GM11168 (cell line): ENCODE data around the gene ARSG.
"Not testable (repeated sequence)": the region's sequence is repeated elsewhere in the genome, so short reads cannot be mapped to it uniquely, and the experiment has no call there.

ENCODE experiments used
- in situ Hi-C: fragments of 300-500 bp; cut with MboI; formaldehyde crosslinking; loops from one replicate; pipeline ENCODE4 v1.12.0; 2022; ENCODE audit warnings: low sequenced_read_pairs; ENCODE audit not compliant: unreplicated experiment

The ARSG gene

DNA sequence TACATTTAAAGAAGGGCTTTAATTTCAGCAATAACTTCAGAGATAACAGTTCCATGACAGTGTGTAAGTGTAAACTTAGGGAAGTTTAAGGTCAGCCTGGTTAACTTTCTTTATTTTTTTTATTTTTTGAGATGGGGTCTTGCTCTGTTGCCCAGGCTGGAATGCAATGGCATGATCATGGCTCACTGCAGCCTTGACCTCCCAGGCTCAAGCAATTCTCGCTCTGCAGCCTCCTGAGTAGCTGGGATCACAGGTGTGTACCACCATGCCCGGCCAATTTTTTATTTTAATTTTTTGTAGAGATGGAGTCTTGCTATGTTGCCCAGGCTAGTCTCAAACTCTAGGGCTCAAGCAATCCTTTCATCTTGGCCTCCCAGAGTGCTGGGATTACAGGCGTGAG lies 15.0 kb upstream of the ARSG start:
- in situ Hi-C loops, result not testable (repeated sequence)

DNA sequence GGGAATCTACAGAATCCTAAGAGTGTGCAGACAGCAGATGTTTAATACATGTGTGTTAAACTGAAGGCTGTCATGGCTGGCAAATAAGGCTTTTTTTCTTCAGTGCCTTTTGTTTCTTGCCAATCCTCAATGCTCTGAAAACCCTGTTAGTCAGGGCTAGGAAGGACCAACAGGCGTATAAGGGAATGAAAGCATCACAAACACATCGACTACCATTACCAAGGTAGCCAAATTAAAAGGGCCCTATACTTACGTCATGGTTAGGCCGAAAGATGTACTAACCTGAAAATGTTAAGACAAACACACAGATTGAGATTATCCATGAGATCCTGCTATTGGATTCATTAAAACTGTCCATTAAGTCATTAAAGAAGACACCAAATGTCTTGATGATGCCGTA lies 13.5 kb upstream of the ARSG start:
- in situ Hi-C loops, result no loop called here

DNA sequence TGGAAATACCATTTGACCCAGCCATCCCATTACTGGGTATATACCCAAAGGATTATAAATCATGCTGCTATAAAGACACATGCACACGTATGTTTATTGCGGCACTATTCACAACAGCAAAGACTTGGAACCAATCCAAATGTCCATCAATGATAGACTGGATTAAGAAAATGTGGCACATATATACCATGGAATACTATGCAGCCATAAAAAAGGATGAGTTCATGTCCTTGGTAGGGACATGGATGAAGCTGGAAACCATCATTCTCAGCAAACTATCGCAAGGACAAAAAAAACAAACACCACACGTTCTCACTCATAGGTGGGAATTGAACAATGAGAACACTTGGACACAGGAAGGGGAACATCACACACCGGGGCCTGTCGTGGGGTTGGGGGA lies 9.3 kb upstream of the ARSG start:
- in situ Hi-C loops, result not testable (repeated sequence)

DNA sequence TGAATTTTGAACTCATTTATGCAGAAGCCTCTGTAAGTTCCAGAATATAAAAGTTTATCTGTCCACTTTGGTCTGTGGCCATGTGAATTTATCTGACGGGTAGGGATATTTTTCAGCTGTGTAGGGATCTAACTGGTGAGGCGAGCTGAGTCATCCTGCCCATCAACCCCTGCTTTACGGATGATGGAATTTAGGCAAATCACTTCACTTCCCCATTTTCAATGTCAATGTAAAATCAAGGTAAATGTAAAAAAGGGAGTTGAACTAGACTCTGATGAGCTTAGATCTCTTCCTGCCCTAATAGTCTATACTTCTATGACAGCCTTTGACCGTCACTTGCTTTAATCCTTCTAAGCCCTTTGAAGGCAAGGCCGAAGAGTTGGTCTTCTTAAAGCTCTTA lies 2.9 kb upstream of the ARSG start:
- in situ Hi-C loops, result no loop called here

DNA sequence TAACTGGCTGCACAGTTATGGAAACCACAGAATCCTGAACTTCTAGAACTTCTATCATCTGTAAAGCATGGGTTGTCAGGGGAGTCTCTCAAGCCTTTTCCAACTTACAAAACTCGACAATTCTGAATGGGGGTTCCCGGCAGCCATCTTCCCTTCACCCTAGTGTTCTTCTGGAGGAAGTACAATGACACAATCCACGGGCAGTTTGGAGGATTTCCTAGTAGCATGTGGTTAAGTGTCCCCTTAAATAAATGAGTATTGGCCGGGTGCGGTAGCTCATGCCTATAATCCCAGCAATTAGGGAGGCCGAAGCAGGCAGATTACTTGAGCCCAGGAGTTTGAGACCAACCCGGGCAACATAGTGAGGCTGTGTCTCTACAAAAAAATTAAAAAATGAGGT lies 2.5 kb upstream of the ARSG start:
- in situ Hi-C loops, result no loop called here

DNA sequence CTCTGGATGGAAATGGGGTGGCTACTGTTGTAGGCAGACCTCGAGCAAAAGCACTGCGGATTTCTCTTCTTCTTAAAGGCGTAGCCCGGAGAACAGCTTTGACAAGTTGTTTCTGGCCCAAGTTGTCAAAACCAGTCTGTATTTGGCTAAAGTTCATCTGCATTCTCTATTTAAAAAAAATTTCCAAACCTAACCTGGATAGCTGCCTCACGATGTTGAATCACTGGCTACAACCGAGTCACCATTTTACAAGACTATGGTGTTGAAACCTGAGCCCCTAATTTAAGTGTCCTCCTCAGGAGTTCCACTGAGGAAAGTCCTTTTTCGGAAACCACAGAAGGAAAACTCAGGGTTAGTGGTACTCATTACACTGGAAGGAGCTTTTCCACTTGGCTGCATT lies 1.8 kb upstream of the ARSG start:
- in situ Hi-C loops, result no loop called here

DNA sequence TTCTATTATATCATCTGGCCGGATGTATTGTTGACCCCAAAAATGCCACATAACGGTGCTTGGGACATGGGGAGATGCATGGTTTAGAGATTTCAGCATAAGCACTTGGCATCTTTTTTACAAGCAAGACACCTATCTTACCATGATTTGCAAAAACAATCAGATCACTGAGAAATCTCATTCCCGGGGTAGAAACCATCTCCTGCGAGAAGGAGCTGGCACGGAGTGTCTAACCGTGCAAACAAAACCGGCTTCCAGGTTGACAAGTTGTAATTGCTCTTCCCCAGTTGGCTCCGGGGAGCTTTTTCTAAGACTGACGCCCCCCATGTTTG lies 1.4 kb upstream of the ARSG start:
- in situ Hi-C loops, result no loop called here

DNA sequence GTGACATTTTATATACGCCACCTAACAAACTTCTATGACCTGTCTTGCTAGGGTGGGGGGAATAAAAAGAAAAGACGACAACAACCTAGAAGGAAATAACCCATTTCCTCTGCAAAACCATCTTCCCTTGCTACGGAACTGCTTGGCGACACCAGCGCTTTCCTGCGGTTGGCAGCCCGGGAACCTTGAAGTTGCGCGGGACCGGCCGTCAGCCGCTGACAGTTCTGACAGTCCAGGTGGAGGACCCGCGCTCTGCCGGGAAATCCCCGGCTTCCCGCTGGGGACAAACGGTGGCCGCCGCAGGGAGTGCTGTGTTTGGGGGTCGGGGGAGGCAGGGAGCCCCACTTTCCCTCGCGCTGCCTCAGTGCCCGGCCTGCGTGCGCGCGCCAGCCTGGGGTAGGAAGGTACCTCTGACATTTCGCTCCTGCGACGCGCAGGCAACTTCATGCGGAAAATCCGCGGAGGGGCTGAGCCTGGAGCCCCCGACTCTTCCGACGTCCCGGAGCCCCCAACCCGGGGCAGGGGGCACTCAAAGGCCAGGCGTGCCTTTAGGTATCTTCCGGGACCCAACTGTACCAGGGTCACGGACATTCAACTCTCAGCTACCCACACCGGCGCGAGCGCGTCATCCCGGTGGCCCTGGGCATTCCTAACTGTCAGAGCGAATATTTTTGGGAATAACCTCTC lies 884 bp upstream of the ARSG start:
- in situ Hi-C loops, result no loop called here

DNA sequence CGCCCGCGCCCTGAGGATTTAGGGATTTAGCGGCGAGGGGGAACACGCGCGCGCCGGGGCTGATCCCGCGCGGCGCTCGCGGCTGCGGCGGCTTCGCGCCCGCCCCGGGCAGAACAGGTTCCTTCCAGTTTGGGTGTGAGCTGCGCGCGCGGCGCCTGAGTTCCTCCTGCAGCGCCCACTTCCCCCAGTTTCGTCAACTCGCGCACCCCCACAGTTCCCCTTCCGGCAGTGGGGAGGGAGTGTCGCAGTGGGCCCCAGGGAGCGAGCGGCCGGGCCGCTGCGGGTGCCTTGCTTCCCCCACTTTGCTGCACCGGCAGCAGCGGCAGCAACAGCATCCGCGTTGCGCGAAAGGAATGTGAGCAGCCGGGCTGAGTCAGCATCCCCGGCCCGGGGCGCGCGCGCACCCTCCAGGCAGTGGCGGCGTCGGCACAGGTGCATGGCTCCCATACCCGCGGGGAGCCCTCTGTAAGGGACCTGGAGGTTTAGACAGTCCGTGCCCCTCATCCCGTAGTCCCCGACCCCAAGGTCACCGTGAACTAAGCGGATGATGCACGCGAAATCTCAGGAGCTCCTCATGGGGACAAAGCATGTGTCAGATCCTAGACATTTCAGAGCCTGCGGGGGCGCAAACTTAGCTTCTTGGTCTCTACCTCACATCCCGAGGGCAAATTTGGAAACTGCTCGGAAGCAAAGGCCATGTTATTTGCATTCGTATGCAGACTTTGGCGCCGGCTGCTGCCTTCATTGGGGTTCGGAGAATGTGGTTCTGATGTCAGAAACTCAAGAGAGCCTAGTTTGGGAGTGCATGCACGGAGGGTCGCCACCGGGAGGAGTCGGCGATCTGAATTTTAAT lies 767 bp downstream of the ARSG start:
- in situ Hi-C loops, result no loop called here

DNA sequence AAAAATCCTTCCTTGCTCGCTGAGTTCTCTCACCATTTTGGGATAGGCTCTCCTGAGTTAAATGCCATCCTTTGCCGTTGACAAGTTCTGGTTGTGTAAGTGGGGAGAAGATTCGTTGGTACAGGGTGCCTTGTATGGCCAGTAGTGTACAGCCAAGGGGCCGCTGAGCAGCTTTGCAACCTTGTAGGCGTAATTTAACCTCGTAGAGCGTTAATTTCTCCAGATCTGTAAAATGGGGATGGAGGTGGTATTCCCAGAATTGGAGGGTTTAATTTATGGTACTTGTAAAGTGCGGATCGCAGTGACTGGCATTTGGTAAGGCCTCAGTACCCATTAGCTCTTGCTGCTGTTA lies 1.4 kb downstream of the ARSG start:
- in situ Hi-C loops, result no loop called here

DNA sequence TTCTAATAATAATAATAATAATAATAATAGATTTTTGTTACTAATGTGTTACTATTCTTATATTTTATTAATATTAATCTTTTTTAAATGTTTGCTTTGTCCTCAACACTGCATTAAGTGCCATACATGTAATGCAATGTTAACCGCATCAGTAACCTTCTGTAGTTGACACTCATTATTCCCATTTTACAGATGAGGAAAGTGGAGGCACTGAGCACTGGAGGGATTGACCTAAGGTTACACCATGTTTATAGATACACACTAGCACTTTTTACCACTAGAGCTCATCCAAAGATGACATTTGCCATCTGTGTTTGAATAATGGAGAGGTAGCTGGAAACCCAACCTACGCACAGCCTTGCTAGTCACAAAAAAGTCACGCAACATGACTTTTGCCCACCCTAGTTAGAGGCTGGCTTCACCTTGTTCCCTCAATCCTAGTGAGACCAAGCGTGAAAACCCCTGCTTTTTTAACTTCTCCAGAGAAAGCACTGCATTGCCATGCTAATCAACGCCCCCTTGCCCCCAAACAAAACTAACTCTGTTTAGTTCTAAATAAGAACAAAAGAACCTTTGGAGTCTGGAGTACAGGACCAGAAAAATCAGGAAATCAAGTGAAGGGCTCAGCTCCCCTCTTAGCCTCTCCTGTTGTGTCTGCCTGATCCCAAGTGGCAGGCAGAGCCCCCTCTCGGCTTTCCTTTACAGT lies 2.3 kb downstream of the ARSG start:
- in situ Hi-C loops, result no loop called here

DNA sequence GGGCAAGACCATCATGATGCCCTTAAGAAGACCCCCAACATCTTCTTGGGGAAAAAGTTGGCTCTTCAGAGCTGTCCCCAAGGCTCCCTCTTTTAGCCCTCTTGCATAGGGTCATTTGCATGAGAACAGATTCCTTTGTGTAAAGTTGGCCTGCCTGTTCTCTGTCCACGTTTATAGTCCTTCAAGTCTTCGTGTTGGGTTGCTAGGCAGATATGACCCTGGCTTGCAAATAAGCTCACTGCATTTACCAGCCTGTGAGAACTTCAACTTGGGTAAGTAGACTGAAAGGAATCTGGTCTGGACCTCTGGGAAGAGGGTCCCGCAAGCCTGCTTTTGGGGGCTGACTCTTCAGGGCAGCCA lies 2.9 kb downstream of the ARSG start:
- in situ Hi-C loops, result no loop called here

DNA sequence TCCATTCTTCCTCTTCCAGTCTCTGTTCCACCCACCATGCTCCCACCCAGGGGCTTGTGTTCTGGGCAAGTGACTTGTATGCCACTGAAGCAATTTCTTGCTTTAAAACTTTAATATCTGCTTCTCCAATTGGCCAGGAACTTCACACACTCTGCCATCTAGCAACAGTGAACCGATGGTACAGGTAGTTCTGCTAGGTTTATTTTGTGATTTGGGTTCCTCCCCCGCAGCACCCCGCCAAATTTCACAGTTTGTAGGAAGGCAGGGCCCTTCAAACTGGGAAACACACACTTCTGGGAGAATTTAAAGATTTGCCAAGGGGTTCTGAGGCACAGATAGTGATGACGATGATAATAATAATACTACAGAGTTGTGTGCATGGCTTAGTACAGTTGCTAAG lies 3.3 kb downstream of the ARSG start:
- in situ Hi-C loops, result no loop called here

DNA sequence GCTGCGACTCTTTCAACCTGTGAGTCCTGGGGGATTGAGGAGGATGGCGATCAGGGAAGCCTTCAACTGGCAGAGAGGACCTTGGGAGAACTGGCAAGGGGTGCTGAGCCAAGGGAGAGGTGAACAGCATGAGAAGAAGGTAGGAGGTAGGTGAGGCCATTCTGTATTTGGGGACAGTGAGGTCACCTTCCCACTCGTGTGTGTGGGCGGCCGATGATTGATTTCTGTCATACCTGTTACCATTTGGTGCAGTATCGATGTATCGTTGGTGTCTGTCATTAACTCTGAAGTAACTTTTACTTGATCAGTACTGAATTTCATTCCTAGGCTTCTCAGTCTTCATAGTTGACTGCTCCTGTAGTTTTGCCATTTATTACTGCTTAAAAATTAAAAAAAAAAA lies 3.8 kb downstream of the ARSG start:
- in situ Hi-C loops, result no loop called here

DNA sequence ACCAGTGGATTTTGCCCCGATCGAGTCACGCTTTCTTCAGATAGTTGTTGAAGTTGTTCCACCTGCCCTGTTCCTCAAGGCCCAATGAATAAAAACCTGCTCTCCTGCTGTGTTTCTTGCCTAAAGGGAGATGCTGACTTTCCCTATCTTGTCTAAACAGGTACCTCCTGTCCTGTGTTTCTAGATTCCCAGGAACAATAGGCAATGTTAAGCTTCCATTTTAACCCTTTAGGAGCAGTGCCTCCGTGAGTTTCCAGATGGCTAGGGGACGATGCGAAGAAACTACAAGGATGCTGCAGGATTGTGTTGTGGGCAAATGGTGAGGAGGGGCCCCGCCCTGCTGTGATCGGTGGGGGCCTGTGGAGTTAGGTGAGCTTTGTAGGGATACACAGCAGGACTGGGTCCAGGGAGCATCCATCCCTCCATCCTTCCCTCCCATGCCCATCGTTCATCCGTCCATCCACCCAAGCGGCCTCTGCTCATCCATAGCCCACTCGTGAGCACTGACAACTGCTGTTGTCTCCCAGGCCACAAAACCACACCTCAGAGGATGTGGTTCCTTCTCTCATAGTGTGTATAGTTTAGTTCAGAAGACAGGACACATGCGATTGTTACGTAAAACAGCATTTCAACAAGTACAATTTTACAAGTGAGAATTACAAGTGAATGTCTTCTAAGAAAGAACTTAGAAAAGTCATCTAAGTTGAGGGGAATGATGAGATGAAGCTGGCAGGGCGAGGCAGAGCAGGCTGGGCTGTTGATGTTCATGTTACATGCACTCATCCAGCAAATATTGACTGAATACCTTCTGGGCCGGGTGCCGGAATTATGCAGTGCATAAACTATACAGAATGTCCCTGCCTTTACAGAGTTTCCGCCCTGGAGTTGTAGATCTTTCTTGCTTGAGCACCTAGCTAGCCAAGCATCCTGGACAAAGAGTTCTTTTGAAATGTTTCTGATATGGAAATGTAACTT lies 5.2 kb downstream of the ARSG start:
- in situ Hi-C loops, result no loop called here

DNA sequence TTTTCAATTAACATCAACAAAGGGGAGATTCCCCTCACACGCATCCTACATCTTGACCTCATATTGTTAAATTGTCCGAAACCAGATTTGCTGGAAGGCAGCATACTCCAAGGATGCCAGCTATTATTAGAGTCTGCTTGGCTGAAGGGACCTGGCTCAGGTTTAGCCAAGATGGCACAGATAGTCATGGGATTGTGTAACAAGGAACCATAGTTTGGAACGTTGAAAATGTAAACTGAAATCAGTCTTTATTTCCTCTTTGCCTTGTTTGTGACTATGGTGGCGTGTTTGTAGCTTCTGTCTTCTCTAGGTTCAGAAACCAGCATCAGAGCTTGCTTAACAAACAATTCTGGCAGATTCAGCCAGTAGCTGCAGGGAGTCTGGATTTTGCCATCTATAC lies 5.9 kb downstream of the ARSG start:
- in situ Hi-C loops, result no loop called here

DNA sequence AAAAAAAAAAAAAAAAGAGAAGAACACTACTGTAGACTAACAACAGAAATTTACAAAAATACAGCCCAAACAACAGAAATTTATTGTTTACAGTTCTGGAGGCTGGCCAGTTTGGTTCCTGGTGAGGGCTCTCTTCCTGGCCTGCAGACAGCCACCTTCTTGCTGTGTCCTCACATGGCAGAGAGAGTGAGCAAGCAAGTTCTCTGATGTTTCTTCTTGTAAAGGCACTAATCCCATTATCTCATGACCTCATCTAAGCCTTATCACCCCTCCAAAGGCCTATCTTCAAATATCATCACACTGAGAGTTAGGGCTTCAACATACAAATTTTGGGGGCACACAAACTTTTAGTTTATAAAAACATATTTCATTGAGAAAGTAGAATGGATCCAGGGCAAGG lies 7.3 kb downstream of the ARSG start:
- in situ Hi-C loops, result no loop called here

DNA sequence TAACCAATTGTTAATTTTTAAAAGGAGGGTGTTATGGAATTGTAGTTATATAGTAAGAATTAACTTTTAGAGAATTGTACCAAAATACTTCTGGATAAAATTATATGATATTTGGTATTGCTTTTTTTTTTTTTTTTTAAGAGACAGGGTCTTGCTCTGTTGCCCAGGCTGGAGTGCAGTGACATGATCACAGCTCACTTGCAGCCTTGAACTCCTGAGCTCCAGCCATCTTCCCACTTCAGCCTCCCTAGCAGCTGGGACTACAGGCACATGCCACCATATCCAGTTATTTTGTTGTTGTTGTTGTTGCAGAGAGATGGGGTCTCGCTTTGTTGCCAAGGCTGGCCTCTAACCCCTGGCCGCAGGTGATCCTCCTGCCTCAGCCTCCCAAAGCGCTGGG lies 8.5 kb downstream of the ARSG start:
- in situ Hi-C loops, result no loop called here

DNA sequence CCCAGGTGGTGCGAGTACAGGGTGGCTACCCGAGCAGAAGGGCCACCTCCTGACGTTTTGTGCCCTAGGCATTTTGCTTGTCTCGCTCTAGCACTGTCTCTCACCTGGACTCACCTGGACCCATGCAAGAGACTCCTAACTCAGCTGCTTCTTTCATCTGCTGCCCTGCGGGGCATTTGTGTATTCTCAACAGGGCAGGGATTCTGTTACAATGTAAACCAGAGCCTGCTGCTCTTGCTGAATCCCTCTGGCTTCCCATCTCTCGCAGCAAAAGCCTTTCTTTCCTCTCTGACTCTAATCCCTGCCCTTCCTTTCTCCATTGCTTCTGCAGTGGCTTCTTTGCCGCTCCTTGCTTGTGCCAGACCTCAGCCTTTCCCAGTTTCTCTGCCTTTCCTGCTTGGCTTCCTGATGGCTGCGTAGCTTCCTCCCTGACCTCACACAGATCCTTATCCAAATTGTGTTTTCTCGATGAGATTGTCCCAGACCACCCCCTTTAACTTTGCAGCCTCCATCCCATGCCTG lies 10.2 kb downstream of the ARSG start:
- in situ Hi-C loops, result no loop called here

DNA sequence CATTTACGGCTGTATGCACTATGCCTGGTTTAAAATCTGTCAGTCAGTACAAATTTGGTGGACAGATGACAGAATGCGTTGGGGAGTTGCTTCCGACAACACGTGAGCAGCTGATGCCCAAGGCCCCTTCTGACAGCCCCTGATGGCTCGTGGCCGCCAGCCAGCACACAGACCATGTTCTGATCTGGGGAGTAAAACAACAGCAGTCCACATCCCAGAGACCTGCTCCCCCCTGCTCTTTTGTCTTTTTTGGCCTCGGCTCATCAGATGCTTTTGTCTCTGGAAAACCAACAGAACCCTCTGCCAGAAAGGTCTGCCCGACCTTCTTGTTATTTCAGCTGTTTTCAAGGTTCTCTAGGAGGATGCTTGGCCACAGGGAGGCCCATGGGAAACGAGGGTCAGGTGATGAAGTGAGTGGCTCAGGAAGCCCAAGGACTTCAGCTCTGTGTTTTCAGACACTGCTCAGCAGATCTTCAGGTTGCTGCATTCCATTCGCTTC lies 10.8 kb downstream of the ARSG start:
- in situ Hi-C loops, result no loop called here
